Spleen (tissue), 11 donors: ENCODE data around the gene AIMP1. TPM values are rescaled to one million over a fixed set of nuclear protein-coding genes. Genes with fewer than 3 reads are reported as not detected.
A peak's percentile ranks its signal among the peaks of the same experiment; 100 is the strongest.
"Not testable (repeated sequence)": the region's sequence is repeated elsewhere in the genome, so short reads cannot be mapped to it uniquely, and the experiment has no call there.

Experiments
- DNase-seq: peaks from one replicate; pipeline ENCODE4 v3.0.0-alpha.2; 2020
- H3K27ac ChIP-seq, 8 donors: fragments of 200-600 bp; sonication (generic) in 7 of 8; 1 replicate in 4 of 8; 2 replicates in 4 of 8; pipeline versions ENCODE4 v1.5.0 to v1.8.0; 2016 to 2021; ENCODE audit warnings: inconsistent platforms in 4 of 8, mild to moderate bottlenecking in 4 of 8, moderate library complexity in 1 of 8
- H3K27me3 ChIP-seq, 7 donors: fragments of 200-600 bp; sonication (generic) in 6 of 7; replicated peaks in 1 of 7; 1 replicate in 4 of 7; 2 replicates in 3 of 7; pipeline versions ENCODE4 v1.5.0 to v1.8.0; 2016 to 2021; ENCODE audit warnings: inconsistent platforms in 3 of 7, mild to moderate bottlenecking in 1 of 7
- H3K36me3 ChIP-seq, 6 donors: fragments of 200-600 bp; sonication (generic) in 5 of 6; 1 replicate in 4 of 6; 2 replicates in 2 of 6; pipeline versions ENCODE4 v1.5.0 to v1.8.0; 2016 to 2021; ENCODE audit warnings: inconsistent platforms in 2 of 6
- H3K4me1 ChIP-seq, 6 donors: fragments of 200-600 bp; sonication (generic) in 5 of 6; 1 replicate in 3 of 6; 2 replicates in 3 of 6; pipeline versions ENCODE4 v1.5.0 to v1.8.0; 2016 to 2021; ENCODE audit warnings: inconsistent platforms in 3 of 6
- H3K4me3 ChIP-seq, 8 donors: fragments of 200-600 bp; sonication (generic) in 7 of 8; 1 replicate in 4 of 8; 2 replicates in 4 of 8; pipeline versions ENCODE4 v1.5.0 to v1.8.0; 2016 to 2021; ENCODE audit warnings: inconsistent platforms in 4 of 8, mild to moderate bottlenecking in 4 of 8, moderate library complexity in 2 of 8
- H3K9me3 ChIP-seq, 8 donors: fragments of 200-600 bp; sonication (generic) in 7 of 8; 1 replicate in 4 of 8; 2 replicates in 4 of 8; pipeline versions ENCODE4 v1.5.0 to v1.8.0; 2016 to 2021; ENCODE audit warnings: inconsistent platforms in 4 of 8
- CTCF ChIP-seq, 11 experiments: fragments of 200-600 bp in 7 of 11; fragments of 450-650 bp in 4 of 11; sonication (generic) in 4 of 11; IDR thresholded peaks in 8 of 11; conservative IDR thresholded peaks in 3 of 11; 1 replicate in 7 of 11; 2 replicates in 4 of 11; pipeline versions ENCODE4 v1.4.0 to v1.8.0; 2016 to 2021; ENCODE audit warnings: antibody characterized with exemption in 11 of 11, inconsistent platforms in 4 of 11, mild to moderate bottlenecking in 1 of 11
- POLR2A ChIP-seq, 3 donors: fragments of 450-650 bp; IDR thresholded peaks; one replicate each; pipeline ENCODE4 v1.5.1; 2017; ENCODE audit warnings: antibody characterized with exemption in 3 of 3, mild to moderate bottlenecking in 1 of 3
- POLR2AphosphoS5 ChIP-seq, 3 donors: sonication (generic); formaldehyde crosslinking; IDR thresholded peaks; one replicate each; pipeline ENCODE4 v1.5.1; 2017; ENCODE audit warnings: antibody characterized with exemption in 3 of 3
- WGBS, 5 donors: extraction: QIAGEN DNeasy Blood & Tissue Kit in 3 of 5; methylation state at CpG; one replicate each; pipeline versions ENCODE4 v1.1.5 to v1.1.7; 2013 to 2018; 5-methylcytosine and 5-hydroxymethylcytosine counted together
- intact Hi-C: fragments of 100-400 bp; cut with DNase I; formaldehyde crosslinking; loops from one replicate; pipeline ENCODE4 v1.15.0; 2023; ENCODE audit warnings: low total_unique reads
- polyA plus RNA-seq, 3 donors: library from polyadenylated mRNA; stranded (reverse); fragments of 200-250 nt; gene quantifications; one replicate each; pipeline ENCODE4 v1.2.1, GENCODE V29; 2013
- total RNA-seq, 7 donors: library from RNA; depleted of rRNA in 3 of 7; stranded (reverse); fragments of >200 nt in 3 of 7; fragmentation: NEBNext Ultra II Directional in 4 of 7; extraction: Animal tissue kit (Norgen Biotek cat#: 25700) in 4 of 7; gene quantifications; one replicate each; pipeline versions ENCODE4 v1.1.0 to v1.2.1, GENCODE V29; 2016 to 2021
- donor health status: healthy with polysubstance abuse.
- donor health status: DM: no; HTN: no; CAD: no; lungs with moderate emphysema.
- donor health status: DM: no; HTN: no; CAD: no.
- donor health status: Bipolar disorder and iron deficiency.
- donor health status: healthy.
- donor health status: DM: no; HTN: no; CAD: no.
- donor health status: DM: yes; HTN: yes; CAD: no.

The AIMP1 gene
- total and polyA plus RNA-seq, 10 donors = 15.8 to 43.1 (median 29.2) TPM

GRCh38 chr4:106316773-106317409 lies 541 bp downstream of the AIMP1 start:
- peaks cover 0 to 4% (median 0%) of the 10 kb centered on the region in 8 donors for H3K9me3 ChIP-seq
- intact Hi-C loops = no loop called here
- DNase-seq = no peak
- peaks cover 0 to 18% (median 11%) of the 10 kb centered on the region in 6 donors for H3K36me3 ChIP-seq
- peak overlapping the region; percentile 91 to 96 (median 94) for H3K27ac ChIP-seq
- no peaks in the 10 kb centered on the region for H3K27me3 ChIP-seq
- TF ChIP-seq POLR2A (IDR thresholded peaks at IDR 0.05) = no peak
- H3K4me1 ChIP-seq = peaks cover 28 to 75% (median 50%) of the 10 kb centered on the region in 6 donors
- peak overlapping the region; percentile 67 to 89 (median 74) for H3K4me3 ChIP-seq
- 2 to 5% (median 4%) methylated on average over 13 of the region's 13 CpGs for WGBS, 5 donors

- 83 to 100% (median 88%) methylated on average over 1 of the region's 1 CpG for WGBS, 5 donors
These were observed 1.5 kb downstream of the AIMP1 start for GRCh38 chr4:106317815-106318214.

GRCh38 chr4:106318511-106318910 lies 2.2 kb downstream of the AIMP1 start:
- no peak for TF ChIP-seq POLR2AphosphoS5 (IDR thresholded peaks at IDR 0.05)
- TF ChIP-seq POLR2A (IDR thresholded peaks at IDR 0.05) = no peak
- no peak for TF ChIP-seq CTCF (IDR thresholded peaks at IDR 0.05 in 8 of 11, conservative IDR thresholded peaks at IDR 0.05 in 3 of 11)
- no peaks in the 10 kb centered on the region for H3K27me3 ChIP-seq
- peaks cover 28 to 71% (median 47%) of the 10 kb centered on the region in 6 donors for H3K4me1 ChIP-seq
- no peak overlapping the region for H3K27ac ChIP-seq
- intact Hi-C loops = no loop called here
- peaks cover 0 to 4% (median 0%) of the 10 kb centered on the region in 8 donors for H3K9me3 ChIP-seq
- H3K4me3 ChIP-seq = no peak overlapping the region
- no peak for DNase-seq
- peaks cover 0 to 24% (median 11%) of the 10 kb centered on the region in 6 donors for H3K36me3 ChIP-seq

More at GRCh38 chr4:106317815-106318214, 1.5 kb downstream of the AIMP1 start:
- Histone ChIP-seq H3K4me3 (peak overlapping the region in 4 of 8 donors; percentile 67 to 87 (median 72)), H3K9me3 (peaks cover 0 to 4% (median 0%) of the 10 kb centered on the region in 8 donors), H3K27ac (no peak overlapping the region), H3K4me1 (peaks cover 28 to 73% (median 50%) of the 10 kb centered on the region in 6 donors), H3K36me3 (peaks cover 0 to 24% (median 11%) of the 10 kb centered on the region in 6 donors), H3K27me3 (no peaks in the 10 kb centered on the region)
- no peak for TF ChIP-seq POLR2A (IDR thresholded peaks at IDR 0.05)
- TF ChIP-seq POLR2AphosphoS5 (IDR thresholded peaks at IDR 0.05) = no peak
- no peak for TF ChIP-seq CTCF (IDR thresholded peaks at IDR 0.05 in 8 of 11, conservative IDR thresholded peaks at IDR 0.05 in 3 of 11)
- intact Hi-C loops = no loop called here
- DNase-seq = no peak

- WGBS, 5 donors = 94 to 100% (median 98%) methylated on average over 1 of the region's 1 CpG
- no peak overlapping the region for H3K27ac ChIP-seq
- H3K4me1 ChIP-seq = peaks cover 19 to 67% (median 32%) of the 10 kb centered on the region in 6 donors
- H3K9me3 ChIP-seq = peaks cover 0 to 4% (median 0%) of the 10 kb centered on the region in 8 donors
- H3K4me3 ChIP-seq = no peak overlapping the region
- no peaks in the 10 kb centered on the region for H3K27me3 ChIP-seq
- no peak for DNase-seq
- peaks cover 0 to 34% (median 13%) of the 10 kb centered on the region in 6 donors for H3K36me3 ChIP-seq
- TF ChIP-seq POLR2AphosphoS5 (IDR thresholded peaks at IDR 0.05) (no peak), CTCF (IDR thresholded peaks at IDR 0.05 in 8 of 11, conservative IDR thresholded peaks at IDR 0.05 in 3 of 11) (no peak), POLR2A (IDR thresholded peaks at IDR 0.05) (no peak)
- intact Hi-C loops = no loop called here
These were observed 3.9 kb downstream of the AIMP1 start for GRCh38 chr4:106320235-106320634.

GRCh38 chr4:106321168-106321567 lies 4.8 kb downstream of the AIMP1 start:
- H3K4me1 ChIP-seq = peaks cover 18 to 63% (median 29%) of the 10 kb centered on the region in 6 donors
- intact Hi-C loops, H3K27ac ChIP-seq, H3K4me3 ChIP-seq, H3K27me3 ChIP-seq, H3K9me3 ChIP-seq: not testable (repeated sequence)
- 94 to 99% (median 96%) methylated on average over 23 to 34 of the region's 34 CpGs for WGBS, 5 donors
- peaks cover 0 to 43% (median 17%) of the 10 kb centered on the region in 6 donors for H3K36me3 ChIP-seq
- DNase-seq = peak; percentile 72

- 82 to 90% (median 88%) methylated on average over 6 of the region's 6 CpGs for WGBS, 5 donors
- H3K27me3 ChIP-seq, H3K27ac ChIP-seq, H3K4me3 ChIP-seq, H3K9me3 ChIP-seq, DNase-seq, intact Hi-C loops: not testable (repeated sequence)
- Histone ChIP-seq H3K36me3 (peaks cover 0 to 50% (median 21%) of the 10 kb centered on the region in 6 donors), H3K4me1 (peaks cover 18 to 61% (median 28%) of the 10 kb centered on the region in 6 donors)
These were observed 5.5 kb downstream of the AIMP1 start for GRCh38 chr4:106321814-106322213.
